Suppressor macrophage (primary cell): ENCODE measurements around the gene METTL3.

ENCODE experiments used
- DNase-seq, 4 experiments: peaks; one replicate each; pipeline ENCODE4 v3.0.0-alpha.2; 2020 to 2022

METTL3 gene

GRCh38 chr14:21476523-21476924 is 34.6 kb downstream of the METTL3 start:
- DNase-seq, result peak in 2 of 4 experiments; percentile 84 to 85

- DNase-seq, result no peak
Observed at GRCh38 chr14:21475767-21476522, 35.2 kb downstream of the METTL3 start.

GRCh38 chr14:21467616-21468015 is 43.5 kb downstream of the METTL3 start:
- no peak for DNase-seq

GRCh38 chr14:21455912-21456667 is 55.0 kb downstream of the METTL3 start, which contains the start of gene CHD8:
CHD8 (minus strand) TSS chr14:21456123; CDS start chr14:21431643, 24,480 bp downstream.
- peak; percentile 99 to 100 (median 100) for DNase-seq

GRCh38 chr14:21455592-21455911 is 55.6 kb downstream of the METTL3 start:
- DNase-seq, result peak; percentile 30 to 50 (median 46)

- no peak for DNase-seq
Observed at GRCh38 chr14:21454843-21455544, 56.1 kb downstream of the METTL3 start.

- DNase-seq, result no peak
Observed at GRCh38 chr14:21449899-21450216, 61.3 kb downstream of the METTL3 start.
